Parathyroid adenoma (tissue), 2 donors: ENCODE measurements around the gene TSPAN11.
A peak's percentile ranks its signal among the peaks of the same experiment; 100 is the strongest.

Experiments
- H2AFZ ChIP-seq: fragments of 300-600 bp; sonication (generic); one replicate; pipeline ENCODE4 v1.7.0; 2017; ENCODE audit warnings: antibody characterized with exemption, mild to moderate bottlenecking
- H3K27ac ChIP-seq: fragments of 300-600 bp; sonication (generic); one replicate; pipeline ENCODE4 v1.7.0; 2017
- H3K27me3 ChIP-seq: fragments of 300-600 bp; sonication (generic); one replicate; pipeline ENCODE4 v1.7.0; 2017; ENCODE audit warnings: low read length; ENCODE audit not compliant: control insufficient read depth, insufficient read depth
- H3K36me3 ChIP-seq: fragments of 300-600 bp; sonication (generic); one replicate; pipeline ENCODE4 v1.7.0; 2017; ENCODE audit warnings: low read length; ENCODE audit not compliant: control insufficient read depth, insufficient read depth
- H3K4me1 ChIP-seq: fragments of 300-600 bp; sonication (generic); one replicate; pipeline ENCODE4 v1.7.0; 2017; ENCODE audit warnings: control low read depth
- H3K4me2 ChIP-seq: fragments of 300-600 bp; sonication (generic); one replicate; pipeline ENCODE4 v1.7.0; 2017; ENCODE audit warnings: low read length
- H3K4me3 ChIP-seq: fragments of 300-600 bp; sonication (generic); one replicate; pipeline ENCODE4 v1.7.0; 2017; ENCODE audit warnings: low read depth, low read length
- H3K79me2 ChIP-seq: fragments of 300-600 bp; sonication (generic); one replicate; pipeline ENCODE4 v1.7.0; 2017; ENCODE audit warnings: control low read depth
- H3K9ac ChIP-seq: fragments of 300-600 bp; sonication (generic); one replicate; pipeline ENCODE4 v1.7.0; 2017; ENCODE audit warnings: mild to moderate bottlenecking
- H3K9me3 ChIP-seq: fragments of 300-600 bp; sonication (generic); one replicate; pipeline ENCODE4 v1.7.0; 2017; ENCODE audit warnings: low read length; ENCODE audit not compliant: control insufficient read depth
- CTCF ChIP-seq: fragments of 300-600 bp; sonication (generic); IDR thresholded peaks from one replicate; pipeline ENCODE4 v1.7.0; 2017; ENCODE audit warnings: antibody characterized with exemption, mild to moderate bottlenecking
- donor health status: primary hyperparathyroidism.

The TSPAN11 gene

DNA sequence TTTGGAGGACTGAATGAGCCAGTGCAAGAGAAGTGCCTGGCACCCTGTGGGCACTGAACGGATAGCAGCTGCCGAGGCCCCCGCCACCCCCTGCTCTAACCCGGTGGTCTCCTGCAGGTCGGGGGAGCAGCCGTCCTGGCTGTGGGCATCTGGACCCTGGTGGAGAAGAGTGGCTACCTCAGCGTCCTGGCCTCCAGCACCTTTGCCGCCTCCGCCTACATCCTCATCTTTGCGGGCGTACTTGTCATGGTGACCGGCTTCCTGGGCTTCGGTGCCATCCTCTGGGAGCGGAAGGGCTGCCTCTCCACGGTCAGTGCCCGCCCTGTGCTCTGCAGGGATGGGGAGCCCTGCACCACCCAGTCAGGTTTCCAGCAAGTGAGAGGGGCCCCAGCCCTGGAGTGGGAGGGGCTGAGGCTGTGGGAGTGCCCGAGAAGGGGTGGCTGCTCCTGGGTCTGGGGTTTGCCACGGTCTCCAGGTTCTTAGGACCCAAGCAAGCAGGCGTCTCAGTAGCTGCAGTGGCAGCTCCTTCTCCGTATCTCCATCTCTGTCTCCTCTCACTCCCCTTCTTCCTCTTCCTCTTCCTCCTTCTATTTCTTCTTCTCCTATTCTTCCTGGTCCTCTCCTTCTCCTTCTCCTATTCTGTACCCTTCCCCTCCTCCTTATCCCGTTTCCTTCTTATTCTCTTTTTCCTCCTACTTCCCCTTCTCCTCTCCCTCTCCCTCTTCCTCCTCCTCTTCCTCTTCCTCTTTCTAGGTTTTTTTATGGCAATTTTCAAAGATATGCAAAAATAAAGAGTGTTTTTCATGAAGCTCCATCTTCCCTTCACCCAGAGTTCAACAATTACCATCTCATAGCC lies 37.4 kb downstream of the TSPAN11 start:
- no peak overlapping the region for H3K4me2 ChIP-seq
- H3K9me3 ChIP-seq: no peaks in the 10 kb centered on the region
- H2AFZ ChIP-seq: no peak overlapping the region
- H3K9ac ChIP-seq: no peak overlapping the region
- TF ChIP-seq CTCF: no peak
- H3K27ac ChIP-seq: no peak overlapping the region
- no peak overlapping the region for H3K4me3 ChIP-seq
- H3K79me2 ChIP-seq: no peaks in the 10 kb centered on the region
- H3K4me1 ChIP-seq: peaks cover 3% of the 10 kb centered on the region
- no peaks in the 10 kb centered on the region for H3K27me3 ChIP-seq
- H3K36me3 ChIP-seq: no peaks in the 10 kb centered on the region

DNA sequence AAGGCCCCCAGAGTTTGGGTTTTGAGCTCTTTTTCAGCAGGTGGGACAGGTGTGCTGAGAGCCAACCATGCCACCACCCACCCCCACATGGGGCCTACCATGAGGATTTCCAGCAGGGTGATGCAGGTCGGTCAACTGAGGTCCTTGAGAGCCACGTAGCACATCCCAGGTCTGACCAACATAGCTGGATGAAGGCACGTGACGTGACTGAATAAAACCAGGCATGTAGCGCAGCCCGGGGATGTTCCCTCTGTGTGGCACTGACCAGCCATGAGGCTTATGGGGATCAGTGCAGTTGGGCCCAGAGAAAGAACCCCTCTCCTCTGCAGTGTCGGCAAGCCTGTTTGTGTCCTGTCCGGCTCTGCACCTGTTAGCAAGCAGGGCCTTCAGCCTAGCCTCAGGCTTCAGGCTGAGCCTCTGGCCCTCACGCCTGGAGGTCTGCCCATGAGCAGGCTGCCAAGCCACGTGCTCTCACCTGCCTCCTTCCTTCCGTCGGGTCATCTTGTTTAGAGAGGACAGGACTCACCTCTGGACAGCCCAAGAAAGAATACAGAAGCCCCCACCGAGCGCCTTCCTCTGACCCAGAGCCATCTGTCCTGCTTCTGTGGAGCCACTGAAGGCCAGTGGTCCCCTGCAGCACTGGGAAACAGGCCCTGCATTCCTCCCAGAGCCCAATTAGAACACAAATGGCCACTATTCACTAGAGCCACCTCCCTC lies 38.5 kb downstream of the TSPAN11 start:
- no peak overlapping the region for H2AFZ ChIP-seq
- TF ChIP-seq CTCF: no peak
- H3K9me3 ChIP-seq: no peaks in the 10 kb centered on the region
- no peak overlapping the region for H3K27ac ChIP-seq
- H3K9ac ChIP-seq: no peak overlapping the region
- no peak overlapping the region for H3K4me2 ChIP-seq
- peaks cover 3% of the 10 kb centered on the region for H3K4me1 ChIP-seq
- H3K4me3 ChIP-seq: no peak overlapping the region
- H3K79me2 ChIP-seq: no peaks in the 10 kb centered on the region
- H3K36me3 ChIP-seq: no peaks in the 10 kb centered on the region
- no peaks in the 10 kb centered on the region for H3K27me3 ChIP-seq

DNA sequence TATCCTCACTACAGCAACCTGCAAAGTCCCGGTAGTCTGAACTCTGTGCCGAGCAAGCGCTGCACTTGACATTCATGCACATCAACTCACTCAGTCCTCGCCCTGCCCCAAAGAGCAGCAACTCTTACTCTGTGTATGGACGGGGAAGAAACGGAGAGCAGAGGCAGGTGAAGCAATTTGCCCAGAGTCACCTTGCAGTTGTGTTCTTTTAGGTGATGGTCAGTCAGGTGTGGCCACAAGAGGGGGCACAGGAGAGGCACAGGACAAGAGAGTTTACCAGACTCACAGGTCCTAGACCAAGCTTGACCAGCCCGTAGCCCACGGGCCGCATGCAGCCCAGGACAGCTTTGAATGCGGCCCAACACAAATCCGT lies 39.1 kb downstream of the TSPAN11 start:
- Histone ChIP-seq H3K79me2 (no peaks in the 10 kb centered on the region), H3K27me3 (no peaks in the 10 kb centered on the region), H3K27ac (no peak overlapping the region), H2AFZ (no peak overlapping the region), H3K4me2 (no peak overlapping the region), H3K36me3 (no peaks in the 10 kb centered on the region), H3K4me3 (no peak overlapping the region), H3K4me1 (peaks cover 3% of the 10 kb centered on the region), H3K9me3 (no peaks in the 10 kb centered on the region), H3K9ac (no peak overlapping the region)
- TF ChIP-seq CTCF: peak; percentile 49

GRCh38 chr12:30967026-30967425 lies 40.5 kb downstream of the TSPAN11 start:
- TF ChIP-seq CTCF: no peak
- H3K4me1 ChIP-seq: peaks cover 3% of the 10 kb centered on the region

More at GRCh38 chr12:30967026-30967425, 40.5 kb downstream of the TSPAN11 start:
- Histone ChIP-seq H3K9me3 (no peaks in the 10 kb centered on the region), H3K4me2 (no peak overlapping the region), H3K27ac (no peak overlapping the region), H3K9ac (no peak overlapping the region), H3K36me3 (no peaks in the 10 kb centered on the region), H2AFZ (no peak overlapping the region), H3K4me3 (no peak overlapping the region), H3K79me2 (no peaks in the 10 kb centered on the region), H3K27me3 (no peaks in the 10 kb centered on the region)
